ENCODE measurements around the gene ENKD1. TPM values are rescaled to one million over a fixed set of nuclear protein-coding genes. Genes with fewer than 3 reads are reported as not detected.
A peak's percentile ranks its signal among the peaks of the same experiment; 100 is the strongest.

ENKD1 gene
- total and polyA plus RNA-seq, 2 of the 13 experiments (the other 11 are each of a cell fraction or from before 2014, with no cell fraction given): 10.8 to 20.8 TPM

GRCh38 chr16:67666559-67667452 lies at the start of gene ENKD1, which contains the start of gene C16orf86 (continued):
- peak; percentile 76; the same call in 1 of the 2 replicates for TF ChIP-seq SNAPC4 (CRISPR knock-in tag; IDR thresholded peaks at IDR 0.05)
- peak; percentile 9; the same call in 1 of the 2 replicates for TF ChIP-seq ZNF552 (CRISPR knock-in tag; IDR thresholded peaks at IDR 0.05; ENCODE audit: borderline replicate concordance)
- peak; percentile 87 for TF ChIP-seq ZNF18 (CRISPR knock-in tag; IDR thresholded peaks at IDR 0.05; ENCODE audit: insufficient replicate concordance)
- no peak for TF ChIP-seq ZNF784 (CRISPR knock-in tag; IDR thresholded peaks at IDR 0.05; ENCODE audit: borderline replicate concordance)
- TF ChIP-seq ZSCAN21 (CRISPR knock-in tag; IDR thresholded peaks at IDR 0.05; ENCODE audit: borderline replicate concordance): no peak; the same call in none of the 2 replicates
- peak; percentile 75; the same call in 1 of the 2 replicates for TF ChIP-seq ZNF296 (CRISPR knock-in tag; conservative IDR thresholded peaks at IDR 0.05)
- peak; percentile 39; the same call in 1 of the 2 replicates for TF ChIP-seq HNF4A (CRISPR knock-in tag; IDR thresholded peaks at IDR 0.05)
- TF ChIP-seq RFX3 (CRISPR knock-in tag; IDR thresholded peaks at IDR 0.05): peak; percentile 92
- peak; percentile 38; the same call in 1 of the 2 replicates for TF ChIP-seq SP4 (CRISPR knock-in tag; IDR thresholded peaks at IDR 0.05)
- TF ChIP-seq LCORL (IDR thresholded peaks at IDR 0.05): no peak
- TF ChIP-seq LCORL (CRISPR knock-in tag; IDR thresholded peaks at IDR 0.05): peak; percentile 42; the same call in 1 of the 2 replicates
- peak; percentile 98 for TF ChIP-seq THAP11 (CRISPR knock-in tag; IDR thresholded peaks at IDR 0.05)
- TF ChIP-seq ZMAT3 (CRISPR knock-in tag; conservative IDR thresholded peaks at IDR 0.05): peak; percentile 76; the same call in 1 of the 2 replicates
- peak; percentile 89 for TF ChIP-seq ZFX (CRISPR knock-in tag; IDR thresholded peaks at IDR 0.05; ENCODE audit: low read depth)
- TF ChIP-seq STAT6 (CRISPR knock-in tag; IDR thresholded peaks at IDR 0.05; ENCODE audit: borderline replicate concordance): no peak; the same call in 1 of the 2 replicates
- TF ChIP-seq NBN (conservative IDR thresholded peaks at IDR 0.05): no peak
- TF ChIP-seq ZNF260 (CRISPR knock-in tag; IDR thresholded peaks at IDR 0.05; ENCODE audit: borderline replicate concordance, low read depth): no peak
- TF ChIP-seq NFKB2 (CRISPR knock-in tag; IDR thresholded peaks at IDR 0.05; ENCODE audit: borderline replicate concordance): peak; percentile 18; the same call in 1 of the 2 replicates

Data from HepG2 (cell line).